Measurements from ENCODE around the gene MEX3B.
"Not testable (repeated sequence)": the region's sequence is repeated elsewhere in the genome, so short reads cannot be mapped to it uniquely, and the experiment has no call there.

Gene MEX3B

DNA sequence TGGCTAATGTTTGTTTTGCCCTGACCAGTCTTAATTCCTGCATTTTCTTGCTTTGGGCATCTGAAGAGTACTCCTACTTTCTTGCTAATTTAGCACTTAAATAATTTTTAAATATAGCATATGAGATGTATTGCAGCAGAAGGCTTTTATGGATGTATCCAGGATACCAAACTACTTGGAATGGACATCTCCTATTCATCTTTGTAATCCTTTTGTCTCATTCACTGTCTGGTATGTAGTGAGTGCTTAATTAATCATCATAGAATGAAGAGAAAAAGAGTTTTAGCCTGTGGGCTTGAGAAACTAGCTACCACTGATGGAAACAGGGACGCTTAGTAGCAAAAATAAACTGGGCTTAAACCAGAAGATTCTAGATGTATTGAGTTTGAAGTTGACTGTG is 40.6 kb downstream of the MEX3B start:
- DNase-seq (ENCODE audit: low spot score), result no peak

DNA sequence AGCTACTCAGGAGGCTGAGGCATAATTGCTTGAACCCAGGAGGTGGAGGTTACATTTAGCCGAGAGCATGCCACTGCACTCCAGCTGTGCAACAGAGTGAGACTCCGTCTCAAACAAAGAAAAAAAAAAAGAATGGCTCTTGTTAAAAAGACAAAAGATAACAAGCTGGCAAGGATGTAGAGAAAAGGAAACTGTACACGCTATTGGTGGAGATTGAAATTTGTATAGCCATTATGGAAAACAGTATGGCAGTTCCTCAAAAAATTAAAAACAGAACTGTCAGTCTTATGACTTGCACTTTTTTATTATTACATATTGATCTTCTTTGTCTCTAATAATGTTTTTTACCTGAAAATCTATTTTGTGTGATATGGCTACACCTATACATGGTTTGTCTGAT is 41.9 kb downstream of the MEX3B start:
- no peak for DNase-seq (ENCODE audit: low spot score)

DNA sequence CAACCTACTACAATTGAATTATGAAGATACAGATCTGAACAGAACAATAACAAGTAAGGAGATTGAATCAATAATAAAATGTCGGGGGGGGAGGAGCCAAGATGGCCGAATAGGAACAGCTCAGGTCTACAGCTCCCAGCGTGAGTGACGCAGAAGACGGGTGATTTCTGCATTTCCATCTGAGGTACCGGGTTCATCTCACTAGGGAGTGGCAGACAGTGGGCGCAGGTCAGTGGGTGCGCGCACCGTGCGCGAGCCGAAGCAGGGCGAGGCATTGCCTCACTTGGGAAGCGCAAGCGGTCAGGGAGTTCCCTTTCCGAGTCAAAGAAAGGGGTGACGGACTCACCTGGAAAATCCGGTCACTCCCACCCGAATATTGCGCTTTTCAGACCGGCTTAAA is 50.7 kb downstream of the MEX3B start:
- not testable (repeated sequence) for DNase-seq (ENCODE audit: low spot score)

DNA sequence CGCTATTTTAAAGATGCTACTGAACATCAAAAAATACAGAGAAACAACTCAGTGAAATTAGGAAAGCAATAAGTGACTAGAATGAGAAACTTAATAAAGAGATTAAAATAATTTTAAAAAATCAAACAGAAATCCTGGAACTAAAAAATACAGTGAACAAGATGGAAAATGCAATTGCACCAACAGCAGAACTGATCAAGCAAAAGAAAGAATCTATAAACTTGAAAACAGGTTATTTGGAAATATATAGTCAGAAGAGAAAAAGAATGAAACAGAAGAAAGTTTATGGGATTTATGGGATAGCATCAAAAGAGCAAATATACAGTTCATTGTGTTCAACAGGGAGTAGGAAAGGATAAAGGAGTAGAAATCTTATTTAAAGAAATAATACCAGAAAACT is 53.3 kb downstream of the MEX3B start:
- DNase-seq (ENCODE audit: low spot score), result no peak

Measured in Ammon's horn (tissue), 1 donor.